Esophagus muscularis mucosa (tissue), 4 donors: ENCODE measurements around the gene EGF. TPM values are rescaled to one million over a fixed set of nuclear protein-coding genes. Genes with fewer than 3 reads are reported as not detected.

Experiments used
- DNase-seq: peaks from one replicate; pipeline ENCODE4 v3.0.0-alpha.2; 2017; ENCODE audit errors: extremely low spot score
- H3K27ac ChIP-seq, 4 donors: fragments of 200-600 bp; sonication (generic); replicated peaks in 1 of 4; 1 replicate in 3 of 4; 2 replicates in 1 of 4; pipeline ENCODE4 v1.5.1; 2016 to 2019; ENCODE audit warnings: mild to moderate bottlenecking in 1 of 4
- H3K27me3 ChIP-seq, 4 donors: fragments of 200-600 bp; sonication (generic); one replicate each; pipeline versions ENCODE4 v1.5.1 to v1.6.0; 2016 to 2019
- H3K36me3 ChIP-seq, 4 donors: fragments of 200-600 bp; sonication (generic); one replicate each; pipeline ENCODE4 v1.5.1; 2016 to 2019
- H3K4me1 ChIP-seq, 4 donors: fragments of 200-600 bp; sonication (generic); one replicate each; pipeline ENCODE4 v1.5.1; 2016 to 2019
- H3K4me3 ChIP-seq, 4 donors: fragments of 200-600 bp; sonication (generic); 1 replicate in 2 of 4; 2 replicates in 2 of 4; pipeline ENCODE4 v1.5.1; 2016 to 2019; ENCODE audit warnings: mild to moderate bottlenecking in 4 of 4, moderate library complexity in 1 of 4
- H3K9me3 ChIP-seq, 4 donors: fragments of 200-600 bp; sonication (generic); 1 replicate in 3 of 4; 2 replicates in 1 of 4; pipeline ENCODE4 v1.5.1; 2016 to 2019
- CTCF ChIP-seq, 3 experiments: fragments of 200-600 bp in 2 of 3; fragments of 450-650 bp in 1 of 3; sonication (generic) in 2 of 3; IDR thresholded peaks; one replicate each; pipeline ENCODE4 v1.5.1; 2017 to 2019; ENCODE audit warnings: antibody characterized with exemption in 3 of 3, mild to moderate bottlenecking in 2 of 3, moderate library complexity in 1 of 3
- EP300 ChIP-seq: sonication (generic); formaldehyde crosslinking; IDR thresholded peaks from one replicate; pipeline ENCODE4 v1.6.1; 2017; ENCODE audit warnings: antibody characterized with exemption
- POLR2A ChIP-seq: fragments of 450-650 bp; IDR thresholded peaks from one replicate; pipeline ENCODE4 v1.6.1; 2017; ENCODE audit warnings: antibody characterized with exemption, moderate library complexity, mild to moderate bottlenecking, low read depth
- POLR2AphosphoS5 ChIP-seq, 2 donors: sonication (generic); formaldehyde crosslinking; IDR thresholded peaks; one replicate each; pipeline ENCODE4 v1.6.1; 2017; ENCODE audit warnings: antibody characterized with exemption in 2 of 2
- WGBS: methylation state at CpG from one replicate; pipeline ENCODE4 v1.1.5; 2018; 5-methylcytosine and 5-hydroxymethylcytosine counted together
- intact Hi-C: fragments of 100-400 bp; cut with DNase I; formaldehyde crosslinking; loops from one replicate; pipeline ENCODE4 v1.15.1; 2023
- total RNA-seq, 4 donors: library from RNA; depleted of rRNA; stranded (reverse); fragments of >200 nt; gene quantifications; one replicate each; pipeline versions ENCODE4 v1.1.0 to v1.2.1, GENCODE V29; 2016

Gene EGF
- total RNA-seq, 4 donors from 2014 or later, result 0.75 to 3.6 (median 2.2) TPM

- H3K4me3 ChIP-seq, result no peak overlapping the region
- no peaks in the 10 kb centered on the region for H3K36me3 ChIP-seq
- H3K27me3 ChIP-seq, result no peaks in the 10 kb centered on the region
- H3K9me3 ChIP-seq, result no peaks in the 10 kb centered on the region
- intact Hi-C loops, result no loop called here
- no peak for DNase-seq
- TF ChIP-seq CTCF (IDR thresholded peaks at IDR 0.05) (no peak), POLR2AphosphoS5 (IDR thresholded peaks at IDR 0.05) (no peak), POLR2A (no peak), EP300 (no peak)
- 75% methylated on average over 7 of the region's 7 CpGs for WGBS
- H3K27ac ChIP-seq, result no peak overlapping the region
- H3K4me1 ChIP-seq, result no peaks in the 10 kb centered on the region
Measured at GRCh38 chr4:109939190-109939589, 26.5 kb downstream of the EGF start.

DNA sequence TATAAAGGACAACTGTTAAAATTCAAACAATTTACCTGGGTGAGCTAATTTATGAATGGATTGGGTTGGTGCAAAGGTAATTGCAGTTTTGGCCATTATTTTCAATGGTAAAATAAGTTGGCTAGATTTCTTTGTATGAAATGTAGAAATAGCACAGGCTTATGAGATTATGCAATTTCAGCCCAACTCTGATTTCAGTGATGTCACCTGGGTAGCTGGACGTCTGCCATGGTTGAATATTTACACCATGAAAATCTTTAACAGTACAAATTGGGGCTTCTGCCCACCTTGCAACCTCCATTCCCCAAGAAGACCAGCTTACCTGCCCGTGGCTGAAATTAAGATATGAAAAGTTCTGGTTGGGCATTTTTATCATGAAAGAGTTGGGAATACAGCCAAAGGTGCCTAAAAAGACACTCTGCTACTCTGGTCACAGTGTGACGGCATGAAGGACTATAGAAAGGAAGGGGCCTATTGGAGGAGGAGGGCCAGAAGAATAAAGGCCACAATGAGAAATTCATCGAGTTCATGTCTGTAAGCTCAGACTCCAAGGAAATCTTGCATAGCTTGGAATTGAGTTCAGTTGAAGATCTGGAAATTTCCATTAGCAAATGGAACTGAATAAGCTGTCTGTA lies 29.7 kb downstream of the EGF start:
- no peak overlapping the region for H3K4me3 ChIP-seq
- intact Hi-C loops, result no loop called here
- no peak for DNase-seq
- no peak for TF ChIP-seq CTCF (IDR thresholded peaks at IDR 0.05)
- H3K36me3 ChIP-seq, result no peaks in the 10 kb centered on the region
- no peak overlapping the region for H3K27ac ChIP-seq
- 79% methylated on average over 4 of the region's 4 CpGs for WGBS
- H3K27me3 ChIP-seq, result no peaks in the 10 kb centered on the region
- no peaks in the 10 kb centered on the region for H3K9me3 ChIP-seq
- H3K4me1 ChIP-seq, result no peaks in the 10 kb centered on the region

DNA sequence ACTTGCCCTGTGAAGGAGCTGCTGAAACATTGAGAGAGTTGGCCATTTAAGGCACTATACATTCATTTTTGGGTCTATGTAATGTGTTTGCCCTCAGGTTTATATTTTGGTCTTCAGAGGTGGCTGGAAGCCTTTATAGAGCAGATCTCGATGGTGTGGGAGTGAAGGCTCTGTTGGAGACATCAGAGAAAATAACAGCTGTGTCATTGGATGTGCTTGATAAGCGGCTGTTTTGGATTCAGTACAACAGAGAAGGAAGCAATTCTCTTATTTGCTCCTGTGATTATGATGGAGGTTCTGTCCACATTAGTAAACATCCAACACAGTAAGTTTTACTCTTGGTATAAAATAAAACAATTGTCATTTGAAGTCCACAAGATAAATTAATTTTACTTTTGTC lies 31.1 kb downstream of the EGF start:
- no peak for DNase-seq
- Histone ChIP-seq H3K4me1 (no peaks in the 10 kb centered on the region), H3K36me3 (no peaks in the 10 kb centered on the region), H3K27me3 (no peaks in the 10 kb centered on the region), H3K9me3 (no peaks in the 10 kb centered on the region), H3K27ac (no peak overlapping the region), H3K4me3 (no peak overlapping the region)
- no peak for TF ChIP-seq POLR2AphosphoS5 (IDR thresholded peaks at IDR 0.05)
- TF ChIP-seq POLR2A, result no peak
- no peak for TF ChIP-seq CTCF (IDR thresholded peaks at IDR 0.05)
- no peak for TF ChIP-seq EP300
- intact Hi-C loops, result no loop called here
- 63% methylated on average over 2 of the region's 2 CpGs for WGBS

DNA sequence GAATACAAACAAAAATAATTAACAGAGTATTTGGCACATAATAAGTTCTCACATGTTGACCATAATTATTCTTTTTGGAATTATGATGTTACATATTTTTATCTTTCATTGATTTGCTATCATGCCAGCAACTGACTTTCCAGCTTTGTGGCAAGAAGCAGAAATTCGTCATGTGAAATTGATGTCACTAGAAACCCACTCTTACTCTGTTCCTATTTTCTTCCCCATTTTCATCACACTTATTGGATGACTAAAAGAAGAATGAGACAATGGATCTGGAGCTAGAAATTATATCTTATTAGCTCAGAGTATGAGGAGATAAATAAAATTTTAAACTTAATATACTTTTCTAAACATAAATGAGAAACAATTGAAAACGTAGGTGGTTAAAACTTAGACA lies 31.9 kb downstream of the EGF start:
- no peak for TF ChIP-seq EP300
- TF ChIP-seq CTCF (IDR thresholded peaks at IDR 0.05), result no peak
- TF ChIP-seq POLR2A, result no peak
- no peak for TF ChIP-seq POLR2AphosphoS5 (IDR thresholded peaks at IDR 0.05)
- no peak for DNase-seq
- no peaks in the 10 kb centered on the region for H3K9me3 ChIP-seq
- H3K27ac ChIP-seq, result no peak overlapping the region
- H3K27me3 ChIP-seq, result no peaks in the 10 kb centered on the region
- no peaks in the 10 kb centered on the region for H3K4me1 ChIP-seq
- 85% methylated on average over 2 of the region's 2 CpGs for WGBS
- H3K4me3 ChIP-seq, result no peak overlapping the region
- H3K36me3 ChIP-seq, result no peaks in the 10 kb centered on the region
- intact Hi-C loops, result no loop called here

- Histone ChIP-seq H3K9me3 (no peaks in the 10 kb centered on the region), H3K36me3 (no peaks in the 10 kb centered on the region), H3K4me3 (no peak overlapping the region), H3K27ac (no peak overlapping the region), H3K27me3 (no peaks in the 10 kb centered on the region), H3K4me1 (no peaks in the 10 kb centered on the region)
- intact Hi-C loops, result no loop called here
- no peak for DNase-seq
- whole genome bisulfite sequencing, result 79% methylated on average over 4 of the region's 4 CpGs
- no peak for TF ChIP-seq EP300
- TF ChIP-seq CTCF (IDR thresholded peaks at IDR 0.05), result no peak
- TF ChIP-seq POLR2A, result no peak
Measured at GRCh38 chr4:109945056-109945455, 32.4 kb downstream of the EGF start.
